ENCODE data around the gene CSNK1A1. TPM values are rescaled to one million over a fixed set of nuclear protein-coding genes. Genes with fewer than 3 reads are reported as not detected.

CSNK1A1 gene
- total RNA-seq, 4 donors from 2014 or later, result 146 to 200 (median 166) TPM

DNA sequence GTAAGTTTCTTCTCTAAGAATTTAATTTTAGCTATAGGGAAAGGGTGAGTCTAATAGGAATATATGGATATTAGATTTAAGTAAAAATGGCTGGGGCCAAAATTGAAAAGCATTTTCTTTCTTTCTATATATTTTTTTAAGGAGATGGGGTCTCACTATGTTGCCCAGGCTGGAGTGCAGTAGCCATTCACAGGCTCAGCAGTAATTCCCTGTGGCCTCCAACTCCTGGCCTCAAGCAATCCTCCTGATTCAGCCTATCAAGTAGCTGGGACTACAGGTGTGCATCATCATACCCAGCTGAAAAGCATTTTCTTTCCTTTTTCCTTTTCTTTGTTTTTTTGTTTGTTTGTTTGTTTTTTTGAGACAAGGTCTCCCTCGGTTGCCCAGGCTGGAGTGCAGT lies 41.1 kb downstream of the CSNK1A1 start:
- 81 to 92% methylated on average over 1 of the region's 1 CpG for WGBS, 2 donors
- no peak overlapping the region for H3K4me3 ChIP-seq
- no peak for DNase-seq (ENCODE audit: low spot score in 2 of 2)
- peaks cover 3 to 71% (median 24%) of the 10 kb centered on the region in 3 donors for H3K36me3 ChIP-seq
- H3K27me3 ChIP-seq, result no peaks in the 10 kb centered on the region
- H3K27ac ChIP-seq, result no peak overlapping the region
- H3K9me3 ChIP-seq, result no peaks in the 10 kb centered on the region
- H3K4me1 ChIP-seq, result peaks cover 0 to 30% (median 0%) of the 10 kb centered on the region in 4 donors
- TF ChIP-seq, protein P1, sequence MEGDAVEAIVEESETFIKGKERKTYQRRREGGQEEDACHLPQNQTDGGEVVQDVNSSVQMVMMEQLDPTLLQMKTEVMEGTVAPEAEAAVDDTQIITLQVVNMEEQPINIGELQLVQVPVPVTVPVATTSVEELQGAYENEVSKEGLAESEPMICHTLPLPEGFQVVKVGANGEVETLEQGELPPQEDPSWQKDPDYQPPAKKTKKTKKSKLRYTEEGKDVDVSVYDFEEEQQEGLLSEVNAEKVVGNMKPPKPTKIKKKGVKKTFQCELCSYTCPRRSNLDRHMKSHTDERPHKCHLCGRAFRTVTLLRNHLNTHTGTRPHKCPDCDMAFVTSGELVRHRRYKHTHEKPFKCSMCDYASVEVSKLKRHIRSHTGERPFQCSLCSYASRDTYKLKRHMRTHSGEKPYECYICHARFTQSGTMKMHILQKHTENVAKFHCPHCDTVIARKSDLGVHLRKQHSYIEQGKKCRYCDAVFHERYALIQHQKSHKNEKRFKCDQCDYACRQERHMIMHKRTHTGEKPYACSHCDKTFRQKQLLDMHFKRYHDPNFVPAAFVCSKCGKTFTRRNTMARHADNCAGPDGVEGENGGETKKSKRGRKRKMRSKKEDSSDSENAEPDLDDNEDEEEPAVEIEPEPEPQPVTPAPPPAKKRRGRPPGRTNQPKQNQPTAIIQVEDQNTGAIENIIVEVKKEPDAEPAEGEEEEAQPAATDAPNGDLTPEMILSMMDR (IDR thresholded peaks at IDR 0.05), result no peak
- TF ChIP-seq EP300 (IDR thresholded peaks at IDR 0.05) (no peak), POLR2A (IDR thresholded peaks at IDR 0.05) (no peak)

GRCh38 chr5:149504677-149505076 lies 46.6 kb downstream of the CSNK1A1 start:
- H3K36me3 ChIP-seq, result peaks cover 11 to 95% (median 26%) of the 10 kb centered on the region in 3 donors

GRCh38 chr5:149503006-149503405 lies 48.2 kb downstream of the CSNK1A1 start:
- no peaks in the 10 kb centered on the region for H3K9me3 ChIP-seq
- H3K4me3 ChIP-seq, result no peak overlapping the region
- H3K36me3 ChIP-seq, result peaks cover 8 to 91% (median 17%) of the 10 kb centered on the region in 3 donors
- no peak overlapping the region for H3K27ac ChIP-seq
- peaks cover 0 to 17% (median 1%) of the 10 kb centered on the region in 4 donors for H3K4me1 ChIP-seq
- TF ChIP-seq POLR2A (IDR thresholded peaks at IDR 0.05), result no peak
- TF ChIP-seq, protein P1 (IDR thresholded peaks at IDR 0.05), result no peak
- TF ChIP-seq EP300 (IDR thresholded peaks at IDR 0.05), result no peak
- no peak for DNase-seq (ENCODE audit: low spot score in 2 of 2)
- no peaks in the 10 kb centered on the region for H3K27me3 ChIP-seq
- 68 to 72% methylated on average over 2 of the region's 2 CpGs for WGBS, 2 donors

More at GRCh38 chr5:149504677-149505076, 46.6 kb downstream of the CSNK1A1 start:
- Histone ChIP-seq H3K4me1 (peaks cover 0 to 20% (median 0%) of the 10 kb centered on the region in 4 donors), H3K27me3 (no peaks in the 10 kb centered on the region), H3K4me3 (no peak overlapping the region), H3K27ac (no peak overlapping the region), H3K9me3 (no peaks in the 10 kb centered on the region)
- TF ChIP-seq POLR2A (IDR thresholded peaks at IDR 0.05) (no peak), EP300 (IDR thresholded peaks at IDR 0.05) (no peak)
- TF ChIP-seq, protein P1 (IDR thresholded peaks at IDR 0.05), result no peak
- no peak for DNase-seq (ENCODE audit: low spot score in 2 of 2)
- 85 to 95% methylated on average over 2 of the region's 2 CpGs for WGBS, 2 donors

- Histone ChIP-seq H3K4me3 (no peak overlapping the region), H3K4me1 (peaks cover 0 to 37% (median 14%) of the 10 kb centered on the region in 4 donors), H3K9me3 (no peaks in the 10 kb centered on the region), H3K36me3 (peaks cover 8 to 73% (median 11%) of the 10 kb centered on the region in 3 donors), H3K27ac (no peak overlapping the region), H3K27me3 (no peaks in the 10 kb centered on the region)
- no peak for DNase-seq (ENCODE audit: low spot score in 2 of 2)
- 81 to 89% methylated on average over 5 of the region's 5 CpGs for WGBS, 2 donors
- TF ChIP-seq, protein P1 (IDR thresholded peaks at IDR 0.05), result no peak
- TF ChIP-seq EP300 (IDR thresholded peaks at IDR 0.05) (no peak), POLR2A (IDR thresholded peaks at IDR 0.05) (no peak)
Measured at GRCh38 chr5:149500922-149501582, 50.2 kb downstream of the CSNK1A1 start.

GRCh38 chr5:149498724-149499336 lies 52.4 kb downstream of the CSNK1A1 start:
- H3K9me3 ChIP-seq, result no peaks in the 10 kb centered on the region
- peaks cover 0 to 39% (median 21%) of the 10 kb centered on the region in 4 donors for H3K4me1 ChIP-seq
- no peaks in the 10 kb centered on the region for H3K27me3 ChIP-seq
- WGBS, 2 donors, result 88 to 96% methylated on average over 1 of the region's 1 CpG
- H3K27ac ChIP-seq, result no peak overlapping the region
- no peak for DNase-seq (ENCODE audit: low spot score in 2 of 2)
- peaks cover 0 to 64% (median 7%) of the 10 kb centered on the region in 3 donors for H3K36me3 ChIP-seq
- TF ChIP-seq POLR2A (IDR thresholded peaks at IDR 0.05), result no peak
- no peak overlapping the region for H3K4me3 ChIP-seq
